OCI-LY3 (cell line): Measurements from ENCODE around the gene NLK.

ENCODE experiments used
- H2AFZ ChIP-seq: fragments of 200-600, 300-600 bp; shearing (Covaris generic); 2 replicates; pipeline ENCODE4 v1.6.0; 2014; ENCODE audit warnings: antibody characterized with exemption, low read depth, low read length
- H3K27ac ChIP-seq: fragments of 200-600, 300-600 bp; sonication (generic); 2 replicates; pipeline ENCODE4 v1.5.1; 2014; ENCODE audit warnings: mild to moderate bottlenecking, low read length, moderate library complexity, mixed read lengths
- H3K27me3 ChIP-seq: fragments of 200-600, 300-600 bp; sonication (generic); 2 replicates; pipeline ENCODE4 v1.6.1; 2014; ENCODE audit warnings: low read depth, low read length, mixed read lengths
- H3K36me3 ChIP-seq: fragments of 200-600, 300-600 bp; sonication (generic); replicated peaks from 2 replicates; pipeline ENCODE3; 2014; ENCODE audit warnings: low read depth, low read length, mixed read lengths
- H3K4me1 ChIP-seq: fragments of 300-600, 200-600 bp; sonication (generic); 2 replicates; pipeline ENCODE4 v1.6.1; 2014; ENCODE audit warnings: low read length, mixed read lengths
- H3K4me2 ChIP-seq: fragments of 200-600, 300-600 bp; sonication (generic); 2 replicates; pipeline ENCODE4 v1.6.1; 2014; ENCODE audit warnings: low read length, mixed read lengths
- H3K4me3 ChIP-seq: fragments of 300-600, 200-600 bp; sonication (generic); 2 replicates; pipeline ENCODE4 v1.5.1; 2014; ENCODE audit warnings: antibody characterized with exemption, mild to moderate bottlenecking, low read length, moderate library complexity
- H3K79me2 ChIP-seq: fragments of 300-600, 200-600 bp; shearing (Covaris generic); 2 replicates; pipeline ENCODE4 v1.6.1; 2014; ENCODE audit warnings: mild to moderate bottlenecking, low read length, mixed read lengths
- H3K9ac ChIP-seq: fragments of 300-600, 200-600 bp; shearing (Covaris generic); 2 replicates; pipeline ENCODE4 v1.6.0; 2014; ENCODE audit warnings: mild to moderate bottlenecking, low read length, moderate library complexity
- H3K9me3 ChIP-seq: fragments of 200-600, 300-600 bp; shearing (Covaris generic); 2 replicates; pipeline ENCODE4 v1.6.1; 2014; ENCODE audit warnings: low read length, mixed read lengths; ENCODE audit not compliant: insufficient read depth
- H4K20me1 ChIP-seq: fragments of 200-600, 300-600 bp; sonication (generic); 2 replicates; pipeline ENCODE4 v1.6.1; 2016; ENCODE audit warnings: low read length, mixed read lengths; ENCODE audit not compliant: insufficient read depth
- CTCF ChIP-seq: fragments of 200-600, 300-600 bp; sonication (generic); IDR thresholded peaks from 2 replicates; pipeline ENCODE4 v1.5.1; 2014; ENCODE audit warnings: antibody characterized with exemption, low read length, low read depth
- EZH2phosphoT487 ChIP-seq: fragments of 200-600 bp; shearing (Covaris generic); IDR thresholded peaks from 2 replicates; pipeline ENCODE4 v1.6.1; 2018; ENCODE audit warnings: antibody characterized with exemption, mixed run types, low read depth

The NLK gene

DNA sequence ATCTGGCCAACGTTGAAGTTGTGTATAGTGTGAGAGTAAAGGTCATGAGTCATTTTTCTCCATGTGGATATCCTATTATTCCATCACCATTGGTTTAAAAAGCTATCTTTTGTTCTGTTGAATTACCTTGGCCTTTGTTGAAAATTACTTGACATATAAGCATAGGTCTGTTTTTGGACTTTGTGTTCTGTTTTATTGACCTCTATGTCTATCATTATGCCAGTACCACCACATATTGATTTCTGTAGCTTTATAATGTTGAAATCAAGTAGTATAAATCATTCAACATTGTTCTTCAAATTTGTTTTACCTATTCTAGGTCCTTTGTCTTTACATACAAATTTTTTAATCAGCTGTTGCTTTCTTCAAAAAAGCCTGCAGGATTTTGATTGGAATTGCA is 58.5 kb downstream of the NLK start:
- Histone ChIP-seq H4K20me1 (no peaks in the 10 kb centered on the region), H3K79me2 (no peaks in the 10 kb centered on the region), H3K4me3 (no peak overlapping the region), H3K4me1 (peaks cover 6% of the 10 kb centered on the region), H3K27ac (no peak overlapping the region), H3K4me2 (no peak overlapping the region), H3K9me3 (no peaks in the 10 kb centered on the region), H3K27me3 (no peaks in the 10 kb centered on the region), H2AFZ (no peak overlapping the region), H3K9ac (no peak overlapping the region), H3K36me3 (no peaks in the 10 kb centered on the region)
- no peak for TF ChIP-seq CTCF
- TF ChIP-seq EZH2phosphoT487 = no peak

DNA sequence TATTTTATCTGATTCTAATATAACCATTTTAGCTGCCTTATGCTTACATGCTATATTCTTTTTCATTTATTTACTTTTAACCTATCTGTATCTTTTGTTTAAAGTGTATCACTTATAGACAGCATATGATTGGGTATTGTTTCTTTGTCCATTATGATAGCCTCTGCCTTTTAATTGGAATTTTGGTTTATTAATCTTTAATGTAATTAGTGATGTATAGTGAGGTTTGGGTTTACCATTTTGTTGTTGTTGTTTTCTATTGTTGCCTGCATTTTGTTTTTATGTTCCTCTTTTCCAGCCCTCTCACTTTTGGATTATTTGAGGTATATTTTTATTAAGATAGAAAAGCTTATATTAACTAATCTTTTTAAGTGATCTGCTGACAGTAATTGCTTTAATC is 59.4 kb downstream of the NLK start:
- Histone ChIP-seq H3K27me3 (no peaks in the 10 kb centered on the region), H4K20me1 (no peaks in the 10 kb centered on the region), H3K9me3 (no peaks in the 10 kb centered on the region), H3K27ac (no peak overlapping the region), H3K79me2 (no peaks in the 10 kb centered on the region), H3K4me2 (no peak overlapping the region), H3K4me3 (no peak overlapping the region), H2AFZ (no peak overlapping the region), H3K4me1 (peaks cover 6% of the 10 kb centered on the region), H3K9ac (no peak overlapping the region), H3K36me3 (no peaks in the 10 kb centered on the region)
- TF ChIP-seq CTCF (no peak), EZH2phosphoT487 (no peak)

GRCh38 chr17:28105501-28105900 is 63.0 kb downstream of the NLK start:
- TF ChIP-seq EZH2phosphoT487 (no peak), CTCF (no peak)
- no peaks in the 10 kb centered on the region for H3K27me3 ChIP-seq
- no peak overlapping the region for H3K4me2 ChIP-seq
- H3K79me2 ChIP-seq = no peaks in the 10 kb centered on the region
- no peaks in the 10 kb centered on the region for H3K9me3 ChIP-seq
- H3K4me1 ChIP-seq = no peaks in the 10 kb centered on the region
- no peak overlapping the region for H3K27ac ChIP-seq
- H2AFZ ChIP-seq = no peak overlapping the region
- H3K4me3 ChIP-seq = no peak overlapping the region
- H4K20me1 ChIP-seq = no peaks in the 10 kb centered on the region
- H3K36me3 ChIP-seq = no peaks in the 10 kb centered on the region
- no peak overlapping the region for H3K9ac ChIP-seq

- H3K4me2 ChIP-seq = no peak overlapping the region
- H3K27me3 ChIP-seq = no peaks in the 10 kb centered on the region
- H3K4me3 ChIP-seq = no peak overlapping the region
- no peaks in the 10 kb centered on the region for H3K36me3 ChIP-seq
- no peak overlapping the region for H3K27ac ChIP-seq
- no peaks in the 10 kb centered on the region for H4K20me1 ChIP-seq
- H3K4me1 ChIP-seq = no peaks in the 10 kb centered on the region
- H3K79me2 ChIP-seq = no peaks in the 10 kb centered on the region
- TF ChIP-seq CTCF (no peak), EZH2phosphoT487 (no peak)
- no peak overlapping the region for H2AFZ ChIP-seq
- H3K9me3 ChIP-seq = no peaks in the 10 kb centered on the region
- no peak overlapping the region for H3K9ac ChIP-seq
Observed at GRCh38 chr17:28110184-28110583, 67.7 kb downstream of the NLK start.
